Measurements from ENCODE around the gene ZNF398. TPM values are rescaled to one million over a fixed set of nuclear protein-coding genes. Genes with fewer than 3 reads are reported as not detected.

ZNF398 gene
- total and polyA plus RNA-seq, 2 of the 13 experiments (the other 11 are each of a cell fraction or from before 2014, with no cell fraction given), result 3.0 to 8.9 TPM

- Histone ChIP-seq H3K27ac (ENCODE audit: extremely low read length, insufficient read depth, low read length) (no peak overlapping the region), H3K36me3 (replicated peaks in 1 of 2; ENCODE audit: control insufficient read depth in 1 of 2, insufficient read depth in 2 of 2, low read length in 2 of 2) (peaks cover 22 to 43% of the 10 kb centered on the region in 2 experiments), H3K9me3 (ENCODE audit: low read length) (no peaks in the 10 kb centered on the region), H3K4me1 (ENCODE audit: insufficient read depth, low read length) (peaks cover 23% of the 10 kb centered on the region), H2AFZ (ENCODE audit: low read length) (no peak overlapping the region), H3K4me2 (ENCODE audit: low read depth, low read length) (no peak overlapping the region), H3K79me2 (ENCODE audit: insufficient read depth, low read length) (peaks cover 41% of the 10 kb centered on the region), H3K9ac (ENCODE audit: insufficient read depth, low read depth, low read length) (no peak overlapping the region), H4K20me1 (ENCODE audit: insufficient read depth, low read length) (no peaks in the 10 kb centered on the region), H3K4me3 (replicated peaks in 1 of 3; ENCODE audit: insufficient read depth in 1 of 3, low read depth in 2 of 3, low read length in 3 of 3) (no peak overlapping the region), H3K27me3 (ENCODE audit: control insufficient read depth in 1 of 2, insufficient read depth in 2 of 2, low read length in 2 of 2) (no peaks in the 10 kb centered on the region)
- intact Hi-C loops (cut with micrococcal nuclease; ENCODE audit: unreplicated experiment), result loop anchor here (5.0 kb wide), 1 partner anchor 39 kb away; the partner anchor contains the start of gene ZNF212
- TF ChIP-seq THAP7 (CRISPR knock-in tag; IDR thresholded peaks at IDR 0.05) (no peak), MLXIP (CRISPR knock-in tag; IDR thresholded peaks at IDR 0.05; ENCODE audit: borderline replicate concordance) (no peak), RBFOX2 (IDR thresholded peaks at IDR 0.05; ENCODE audit: low read depth, low read length) (peak; percentile 40; the same call in 1 of the 2 replicates), ETS1 (CRISPR knock-in tag; IDR thresholded peaks at IDR 0.05) (no peak)
- CTCF ChIA-PET (ENCODE audit: low intra/inter-chr PET ratio, low total read pairs), result no interaction called here
- 91% methylated on average over 15 of the region's 22 CpGs for WGBS (ENCODE audit: low lambda C conversion rate)
- POLR2A ChIA-PET, result no interaction called here
- BruUV-seq (replicated peaks), result no TSS peak
- no peak for FAIRE-seq
- in situ Hi-C loops (cut with HindIII; ENCODE audit: extremely low pct_ligation_motif_present, low pct_unique_long_range_greater_than_20kb), result no loop called here
- ATAC-seq, result no peak
- DNase-seq (ENCODE audit: low spot score), result no peak
Observed at GRCh38 chr7:149198161-149198816, 51.0 kb downstream of the ZNF398 start.
